Measurements from ENCODE around the gene NGFR. TPM values are rescaled to one million over a fixed set of nuclear protein-coding genes. Genes with fewer than 3 reads are reported as not detected.
"Not testable (repeated sequence)": the region's sequence is repeated elsewhere in the genome, so short reads cannot be mapped to it uniquely, and the experiment has no call there.

NGFR gene
- total RNA-seq, 2 experiments from 2014 or later = 0.16 TPM; not detected in 1

DNA sequence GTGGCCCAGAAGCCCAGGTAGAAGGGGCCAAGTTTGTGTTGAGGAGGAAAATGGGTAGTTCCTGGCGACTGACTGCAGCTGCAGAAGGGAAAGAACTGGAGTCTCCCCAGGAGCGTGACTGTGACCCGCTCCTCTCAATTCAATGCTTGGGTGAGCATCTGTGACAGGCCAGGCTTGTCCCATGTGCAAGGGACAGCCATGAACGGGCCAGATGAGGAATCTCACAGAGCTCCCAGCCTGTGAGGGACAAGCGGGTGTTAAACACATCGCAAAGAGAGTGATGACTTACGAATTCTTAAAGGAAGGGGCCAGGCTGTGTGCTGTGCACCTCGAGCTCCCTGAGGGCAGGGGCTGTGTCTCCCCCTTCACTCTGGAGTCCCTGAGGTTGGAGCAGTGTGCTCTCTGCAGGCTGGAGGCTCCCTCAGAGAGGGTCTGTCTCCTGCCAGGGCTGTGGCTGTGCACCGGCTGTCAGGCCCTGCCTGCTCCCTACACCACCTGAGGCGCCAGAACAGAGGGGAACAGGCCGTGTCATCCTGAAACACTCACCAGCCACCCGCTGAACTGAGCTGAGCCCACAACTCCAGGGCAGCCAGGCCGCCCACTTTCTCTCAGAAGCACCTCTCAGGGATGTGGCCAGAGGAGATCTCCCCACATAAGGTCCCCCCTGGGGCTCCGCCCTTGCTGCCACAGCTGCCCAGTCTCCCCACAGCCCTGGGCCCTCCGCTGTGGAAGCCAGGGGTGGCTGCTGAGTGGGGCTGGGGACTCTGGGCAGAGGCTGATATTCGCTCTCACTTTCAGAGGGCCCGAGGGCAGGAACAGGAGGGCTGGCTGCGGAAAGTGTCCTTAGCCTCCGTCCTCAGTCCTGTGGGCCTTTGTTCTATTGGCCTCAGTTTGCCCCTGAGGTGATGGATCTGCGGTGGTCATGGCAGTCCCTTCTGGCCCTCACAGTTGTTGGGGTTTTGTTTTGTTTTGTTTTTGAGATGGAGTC lies 54.9 kb downstream of the NGFR start:
- no peaks in the 10 kb centered on the region for H3K4me1 Mint-ChIP-seq
- no peak for DNase-seq
- no peak overlapping the region for H3K27ac Mint-ChIP-seq
- no peaks in the 10 kb centered on the region for H3K36me3 Mint-ChIP-seq
- H3K27me3 Mint-ChIP-seq = no peaks in the 10 kb centered on the region
- no peak overlapping the region for H3K4me3 Mint-ChIP-seq
- H3K9me3 Mint-ChIP-seq = no peaks in the 10 kb centered on the region

DNA sequence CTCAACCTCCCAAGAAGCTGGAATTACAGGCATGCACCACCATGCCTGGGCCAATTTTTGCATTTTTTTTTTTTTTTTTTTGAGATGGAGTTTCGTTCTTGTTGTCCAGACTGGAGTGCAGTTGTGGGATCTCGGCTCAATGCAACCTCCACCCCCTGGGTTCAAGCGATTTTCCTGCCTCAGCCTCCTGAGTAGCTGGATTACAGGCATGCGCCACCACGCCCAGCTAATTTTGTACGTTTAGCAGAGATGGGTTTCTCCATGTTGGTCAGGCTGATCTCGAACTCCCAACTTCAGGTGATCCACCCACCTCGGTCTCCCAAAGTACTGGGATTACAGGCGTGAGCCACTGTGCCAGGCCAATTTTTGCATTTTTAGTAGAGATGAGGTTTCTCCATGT lies 55.7 kb downstream of the NGFR start:
- H3K27ac Mint-ChIP-seq, H3K36me3 Mint-ChIP-seq, H3K4me1 Mint-ChIP-seq, H3K4me3 Mint-ChIP-seq, H3K27me3 Mint-ChIP-seq, H3K9me3 Mint-ChIP-seq, DNase-seq: not testable (repeated sequence)

DNA sequence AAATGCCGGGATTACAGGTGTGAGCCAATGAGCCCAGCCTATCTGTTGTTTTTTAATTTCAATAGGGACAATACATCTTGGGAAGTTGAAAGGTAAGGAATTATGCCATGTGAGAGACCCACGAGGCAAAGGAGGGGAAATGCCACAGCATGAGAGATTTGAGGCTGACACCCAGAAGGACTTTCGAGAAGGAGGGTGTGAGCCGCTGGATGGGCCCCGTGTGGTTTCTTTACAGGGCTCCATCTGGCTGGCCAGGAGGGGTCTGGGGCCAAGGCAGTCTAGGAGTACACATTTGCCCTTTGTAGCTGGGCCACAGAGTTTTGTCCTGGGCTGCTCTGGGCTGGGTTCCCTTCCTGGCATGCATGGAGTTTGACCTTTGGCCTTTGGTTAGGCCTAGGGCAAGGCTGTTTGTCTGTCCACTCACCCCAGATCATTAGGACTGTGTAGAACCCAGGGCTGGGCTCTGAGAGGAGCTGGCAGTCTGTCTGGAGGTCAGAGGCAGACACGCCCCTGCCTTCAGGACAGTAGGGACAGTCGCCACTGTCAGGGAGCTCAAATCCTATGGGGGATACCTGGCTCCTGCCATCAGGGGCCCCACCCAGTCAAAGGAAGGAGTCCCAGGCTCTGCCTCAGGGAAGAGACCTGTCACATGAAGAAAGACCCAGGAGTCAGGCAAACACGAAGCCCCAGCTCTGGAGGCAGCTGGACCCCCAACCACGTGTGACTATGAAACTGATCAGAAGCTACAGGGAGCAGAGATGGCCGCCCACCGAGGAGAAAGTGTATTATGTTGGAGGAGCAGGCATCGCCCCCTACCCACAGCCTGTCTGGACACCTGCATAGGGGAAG lies 56.4 kb downstream of the NGFR start:
- H3K9me3 Mint-ChIP-seq = no peaks in the 10 kb centered on the region
- H3K27me3 Mint-ChIP-seq = no peaks in the 10 kb centered on the region
- H3K36me3 Mint-ChIP-seq = no peaks in the 10 kb centered on the region
- peaks cover 2% of the 10 kb centered on the region for H3K4me1 Mint-ChIP-seq
- H3K4me3 Mint-ChIP-seq = no peak overlapping the region
- no peak overlapping the region for H3K27ac Mint-ChIP-seq
- DNase-seq = no peak

DNA sequence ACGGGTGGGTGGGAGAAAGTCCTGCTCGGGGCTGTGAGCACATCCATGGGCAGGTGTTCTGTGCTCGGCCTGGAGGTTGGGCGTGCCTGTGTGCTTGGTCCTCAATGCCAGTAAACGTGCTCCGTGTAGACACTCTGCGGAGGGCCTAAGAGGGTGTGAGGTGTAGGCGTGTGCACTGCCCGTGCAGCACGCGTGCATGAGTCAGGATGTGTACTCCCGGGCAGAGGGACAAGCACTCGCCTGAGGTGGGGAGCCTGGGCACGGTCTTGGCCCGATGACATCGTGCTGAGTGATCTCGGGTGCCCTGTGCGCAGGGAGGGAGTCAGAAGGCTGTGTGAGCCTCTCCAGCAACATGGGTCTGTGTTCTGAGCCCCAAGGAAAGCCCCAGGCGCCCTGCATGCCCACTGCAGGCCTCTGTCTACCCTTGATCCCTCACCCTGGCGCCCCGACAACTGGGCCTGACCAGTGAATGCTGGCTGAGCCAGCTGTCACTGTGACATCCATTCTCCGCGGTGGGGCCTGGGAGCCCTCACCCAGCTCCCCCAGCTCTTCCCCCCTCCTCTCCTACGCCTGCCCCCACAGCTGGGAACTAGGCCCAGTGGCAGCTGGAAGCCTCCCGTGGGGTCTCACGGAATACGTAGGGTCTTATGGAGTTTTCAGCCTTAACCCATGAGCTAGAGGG lies 57.1 kb downstream of the NGFR start:
- DNase-seq = no peak
- no peaks in the 10 kb centered on the region for H3K36me3 Mint-ChIP-seq
- H3K4me1 Mint-ChIP-seq = peaks cover 2% of the 10 kb centered on the region
- H3K4me3 Mint-ChIP-seq = no peak overlapping the region
- H3K9me3 Mint-ChIP-seq = no peaks in the 10 kb centered on the region
- peaks cover under 1% of the 10 kb centered on the region for H3K27me3 Mint-ChIP-seq
- no peak overlapping the region for H3K27ac Mint-ChIP-seq

DNA sequence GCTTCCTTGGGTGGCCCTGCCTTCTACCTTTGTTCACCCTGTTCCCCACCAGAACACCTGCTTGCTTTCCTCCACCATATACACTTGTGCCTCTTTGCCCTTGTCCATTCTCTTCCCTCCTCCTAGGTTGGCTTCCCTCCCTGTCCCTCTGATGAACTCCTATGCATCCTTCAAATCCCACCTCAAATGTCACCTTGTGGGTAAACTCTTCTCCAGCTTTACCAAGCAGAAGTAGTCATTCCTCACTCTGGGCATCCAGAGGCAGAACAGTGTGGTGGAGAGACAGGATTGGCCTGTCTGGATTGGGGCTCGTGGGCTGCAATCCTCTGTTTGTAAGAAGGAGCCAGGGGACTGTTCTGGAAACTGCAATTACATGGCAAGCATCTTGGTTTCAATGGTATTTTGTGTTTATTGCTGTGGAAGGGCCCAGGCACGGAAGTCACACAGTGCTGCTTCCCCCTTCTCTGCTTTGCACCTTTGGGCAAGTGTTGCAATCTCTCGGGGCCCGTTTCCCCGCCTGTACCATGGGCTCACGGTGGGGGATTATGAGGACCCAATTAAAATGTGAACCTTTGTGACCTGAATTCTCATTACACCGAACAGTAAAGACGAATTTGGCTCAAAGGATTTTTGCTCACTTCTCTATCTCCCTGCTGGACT lies 58.7 kb downstream of the NGFR start:
- no peak for DNase-seq
- Mint-ChIP-seq H3K9me3 (no peaks in the 10 kb centered on the region), H3K4me1 (peaks cover 6% of the 10 kb centered on the region), H3K27me3 (peaks cover 12% of the 10 kb centered on the region), H3K36me3 (no peaks in the 10 kb centered on the region), H3K27ac (peak overlapping the region; percentile 57), H3K4me3 (no peak overlapping the region)

DNA sequence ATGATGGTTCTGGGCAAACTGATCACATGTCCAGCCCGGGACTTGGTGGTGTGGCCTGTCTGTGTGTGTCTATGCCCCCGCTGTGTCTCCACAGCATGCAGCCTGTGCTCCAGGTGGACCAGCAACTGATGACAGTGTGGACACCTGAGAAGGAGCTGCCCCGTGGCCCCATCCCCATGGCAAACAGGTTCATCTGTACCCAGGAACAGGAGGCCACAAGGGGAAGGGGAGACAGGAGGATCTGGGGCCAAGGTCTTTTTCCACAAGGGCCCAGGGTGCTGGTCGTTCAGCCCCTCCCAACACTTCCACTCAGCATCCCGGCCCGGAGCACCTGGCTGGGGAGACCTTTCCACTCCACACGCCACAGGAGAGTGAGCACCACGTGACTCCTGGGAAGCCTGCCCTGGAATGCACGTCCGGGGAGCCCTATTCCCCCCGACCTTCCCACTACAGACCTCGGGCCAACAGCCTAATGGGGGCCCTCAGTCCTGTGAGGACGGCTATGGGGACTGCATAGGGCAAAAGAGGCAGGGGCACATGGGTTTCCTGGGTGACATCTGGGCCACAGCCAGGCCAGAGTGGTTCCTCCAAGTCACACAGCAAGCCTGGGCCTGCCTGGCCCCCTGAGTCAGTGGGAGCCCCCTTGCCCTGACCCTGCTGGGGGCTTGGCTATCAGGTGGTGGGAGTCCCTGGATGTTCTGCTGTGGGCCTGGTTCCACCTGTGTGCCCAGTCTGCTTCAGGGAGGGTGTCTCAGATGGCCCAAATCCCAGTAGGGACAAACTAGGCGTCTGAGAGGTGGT lies 59.8 kb downstream of the NGFR start:
- Mint-ChIP-seq H3K9me3 (no peaks in the 10 kb centered on the region), H3K27me3 (peaks cover 16% of the 10 kb centered on the region), H3K27ac (no peak overlapping the region), H3K4me3 (no peak overlapping the region), H3K4me1 (peaks cover 6% of the 10 kb centered on the region), H3K36me3 (no peaks in the 10 kb centered on the region)
- no peak for DNase-seq

DNA sequence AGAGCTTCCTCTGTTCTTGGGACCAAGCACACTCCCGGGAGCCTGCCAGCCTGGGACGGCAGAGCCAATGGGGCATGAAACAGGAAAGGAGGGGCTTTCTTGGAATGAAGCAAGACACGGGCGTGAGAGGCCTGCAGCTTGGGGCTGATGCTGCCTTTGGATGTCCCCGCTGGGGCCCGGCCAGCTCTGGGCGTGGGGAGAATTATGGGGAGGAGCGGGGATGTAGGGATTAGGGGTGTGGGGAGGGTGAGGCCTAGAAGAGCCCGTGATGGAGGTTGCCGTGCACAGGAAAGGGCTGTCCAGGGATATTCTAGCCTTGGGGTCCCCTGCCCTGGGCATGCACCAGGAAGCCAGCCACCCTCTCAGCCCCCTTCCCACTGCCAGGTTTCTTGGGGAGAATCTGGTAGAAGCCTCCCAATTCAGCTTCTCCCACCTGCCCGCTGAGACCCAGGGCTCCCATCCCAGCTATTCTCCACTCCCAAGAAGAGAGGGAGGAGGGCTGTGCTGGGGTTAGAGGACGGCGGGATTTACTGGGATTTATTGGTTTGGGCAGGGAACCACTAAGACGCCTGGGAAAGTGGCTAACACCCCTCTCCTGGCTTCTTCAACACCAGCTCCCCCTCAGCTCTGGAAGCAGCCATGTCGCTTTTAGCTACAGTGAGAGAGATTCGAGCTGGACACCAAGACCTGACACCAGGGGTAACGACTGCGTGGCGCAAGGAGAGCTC lies 60.6 kb downstream of the NGFR start:
- Mint-ChIP-seq H3K27me3 (peaks cover 16% of the 10 kb centered on the region), H3K27ac (peak overlapping the region; percentile 51), H3K4me3 (no peak overlapping the region), H3K36me3 (no peaks in the 10 kb centered on the region), H3K9me3 (no peaks in the 10 kb centered on the region), H3K4me1 (peaks cover 6% of the 10 kb centered on the region)
- no peak for DNase-seq

DNA sequence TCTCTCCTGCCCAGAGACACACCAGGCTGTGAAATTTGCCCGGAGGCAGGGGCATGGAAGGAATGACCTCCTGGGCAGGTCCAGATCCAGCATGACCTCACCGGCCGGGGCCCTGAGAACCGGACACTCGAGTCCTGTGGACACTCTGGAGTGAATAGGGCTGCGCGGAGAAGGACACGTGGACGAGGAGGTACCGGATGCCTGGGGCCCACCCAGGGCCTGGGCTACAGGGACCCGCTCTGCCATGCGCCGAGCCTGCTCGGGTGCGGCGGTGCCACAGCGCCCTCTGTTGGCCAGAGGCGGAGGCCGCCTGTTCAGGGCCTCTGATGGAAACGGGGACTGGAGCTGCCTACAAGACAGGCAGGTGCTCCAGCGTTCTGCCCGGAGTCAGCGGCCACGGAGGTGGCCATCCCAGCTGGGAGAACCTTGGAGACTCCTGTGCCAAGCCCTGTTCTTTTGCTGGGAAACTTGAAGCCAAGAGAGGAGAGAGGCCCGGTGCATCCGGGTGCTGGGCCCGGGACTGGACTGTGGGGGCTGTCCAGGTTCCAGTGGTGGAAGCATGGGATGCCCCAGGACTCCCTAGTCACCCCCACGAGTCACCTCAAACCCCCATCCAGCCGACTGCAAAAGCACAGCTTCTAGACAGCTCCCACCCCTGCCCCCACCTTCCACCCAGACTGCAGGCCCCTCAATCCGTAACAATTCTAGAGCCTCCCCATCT lies 61.3 kb downstream of the NGFR start:
- Mint-ChIP-seq H3K27me3 (peaks cover 16% of the 10 kb centered on the region), H3K4me3 (no peak overlapping the region), H3K27ac (peak overlapping the region; percentile 51), H3K9me3 (no peaks in the 10 kb centered on the region), H3K36me3 (no peaks in the 10 kb centered on the region), H3K4me1 (peaks cover 6% of the 10 kb centered on the region)
- DNase-seq = peak; percentile 90

DNA sequence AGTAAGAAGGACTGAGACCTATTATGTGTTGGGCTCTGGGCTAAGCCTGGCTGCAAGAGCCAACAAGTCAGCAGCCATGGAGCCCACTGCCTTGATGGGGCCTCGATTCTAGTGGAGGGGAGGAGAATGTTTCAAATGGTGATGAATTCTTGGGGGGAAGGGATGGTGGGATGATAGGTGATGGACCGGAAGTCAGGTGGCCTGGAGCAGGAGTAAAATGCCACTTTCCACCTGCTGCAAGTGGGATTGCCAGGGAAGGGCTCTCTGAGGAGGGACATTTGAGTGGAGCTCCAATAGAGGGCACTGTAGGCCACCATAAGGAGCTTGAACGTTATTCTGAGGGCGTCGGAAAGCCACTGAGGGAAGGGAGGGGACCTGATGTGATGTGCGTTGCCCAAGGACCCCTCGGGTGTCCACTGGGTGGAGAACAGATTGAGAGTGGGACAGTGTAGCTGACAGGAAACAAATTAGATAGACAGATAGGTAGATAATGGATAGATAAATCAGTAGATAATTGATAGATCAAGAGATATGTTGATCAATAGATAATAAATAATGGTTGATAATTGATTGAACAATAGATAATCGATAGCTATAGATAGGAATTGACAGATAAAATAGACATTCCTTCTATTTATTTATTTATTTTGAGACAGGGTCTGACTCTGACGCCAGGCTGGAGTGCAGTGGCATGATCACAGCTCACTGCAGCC lies 62.4 kb downstream of the NGFR start:
- H3K27me3 Mint-ChIP-seq = peaks cover 16% of the 10 kb centered on the region

More for the DNA sequence above, 62.4 kb downstream of the NGFR start:
- DNase-seq = peak; percentile 39
- peaks cover 6% of the 10 kb centered on the region for H3K4me1 Mint-ChIP-seq
- no peak overlapping the region for H3K27ac Mint-ChIP-seq
- no peaks in the 10 kb centered on the region for H3K36me3 Mint-ChIP-seq
- no peaks in the 10 kb centered on the region for H3K9me3 Mint-ChIP-seq
- H3K4me3 Mint-ChIP-seq = no peak overlapping the region

Other genes with a start within 250 kb of the NGFR start
- 1 to 10 TPM; 5.3 to 5.5 TPM for gene ZNF652, start 133.0 kb upstream of the NGFR start, total RNA-seq
- 100 to 1,000 TPM; 441 to 451 TPM for gene PHB1, start 80.4 kb upstream of the NGFR start, total RNA-seq
- under 1 TPM; 0.10 to 0.18 TPM for gene NXPH3, start 80.6 kb downstream of the NGFR start, total RNA-seq
- gene SPOP, start 182.8 kb downstream of the NGFR start, total RNA-seq = 10 to 100 TPM; 56.6 to 57.7 TPM
- 10 to 100 TPM; 58.6 to 63.8 TPM for gene SLC35B1, start 212.7 kb downstream of the NGFR start, total RNA-seq

Measured in activated naive CD8-positive, alpha-beta T cell treated with anti-CD3 and anti-CD28 coated beads for 36 hours (primary cell).